UCSD-AML1 (cell line): ENCODE data around the gene DESI2.
"Not testable (repeated sequence)": the region's sequence is repeated elsewhere in the genome, so short reads cannot be mapped to it uniquely, and the experiment has no call there.

ENCODE experiments used
- DNase-seq: peaks from one replicate; lab custom pipeline; 2025; ENCODE audit not compliant: unreplicated experiment; lab: John Stamatoyannopoulos, UW

The DESI2 gene

GRCh38 chr1:244654108-244655038, 1.4 kb downstream of the DESI2 start:
- no peak for DNase-seq

GRCh38 chr1:244655186-244655585, 2.3 kb downstream of the DESI2 start:
- DNase-seq, result no peak

GRCh38 chr1:244657421-244657820, 4.5 kb downstream of the DESI2 start:
- no peak for DNase-seq

- no peak for DNase-seq
These were observed 6.8 kb downstream of the DESI2 start for GRCh38 chr1:244659694-244660093.

- no peak for DNase-seq
These were observed 7.7 kb downstream of the DESI2 start for GRCh38 chr1:244660595-244660994.

GRCh38 chr1:244661569-244662312, 8.8 kb downstream of the DESI2 start:
- not testable (repeated sequence) for DNase-seq

GRCh38 chr1:244662599-244662998, 9.7 kb downstream of the DESI2 start:
- DNase-seq, result no peak

GRCh38 chr1:244664353-244664752, 11.4 kb downstream of the DESI2 start:
- no peak for DNase-seq

GRCh38 chr1:244665771-244666217, 12.9 kb downstream of the DESI2 start:
- DNase-seq, result peak; percentile 28

GRCh38 chr1:244666672-244667418, 13.9 kb downstream of the DESI2 start:
- DNase-seq, result not testable (repeated sequence)

GRCh38 chr1:244667797-244668196, 14.9 kb downstream of the DESI2 start:
- no peak for DNase-seq

- DNase-seq, result no peak
These were observed 20.2 kb downstream of the DESI2 start for GRCh38 chr1:244672946-244673682.

GRCh38 chr1:244674446-244674845, 21.5 kb downstream of the DESI2 start:
- no peak for DNase-seq

GRCh38 chr1:244675167-244675566, 22.2 kb downstream of the DESI2 start:
- DNase-seq, result no peak

- DNase-seq, result no peak
These were observed 25.8 kb downstream of the DESI2 start for GRCh38 chr1:244678697-244679096.

GRCh38 chr1:244680667-244681066, 27.7 kb downstream of the DESI2 start:
- DNase-seq, result no peak

- not testable (repeated sequence) for DNase-seq
These were observed 29.2 kb downstream of the DESI2 start for GRCh38 chr1:244682087-244682486.

- DNase-seq, result no peak
These were observed 43.0 kb downstream of the DESI2 start for GRCh38 chr1:244695937-244696336.

- DNase-seq, result no peak
These were observed 46.8 kb downstream of the DESI2 start for GRCh38 chr1:244699741-244700140.

- no peak for DNase-seq
These were observed 47.9 kb downstream of the DESI2 start for GRCh38 chr1:244700808-244701207.

- no peak for DNase-seq
These were observed 49.7 kb downstream of the DESI2 start for GRCh38 chr1:244702620-244703019.
